ENCODE measurements around the gene IFNAR2. TPM values are rescaled to one million over a fixed set of nuclear protein-coding genes. Genes with fewer than 3 reads are reported as not detected.

IFNAR2 gene
- polyA plus RNA-seq, 10 donors, result 8.4 to 14.7 (median 12.7) TPM

GRCh38 chr21:33266050-33266788 lies 36.5 kb downstream of the IFNAR2 start, which contains the start of gene IL10RB:
Gene IL10RB, plus strand, starts transcription at chr21:33266367. Its CDS starts 99 bp downstream, at chr21:33266466.
- DNase-seq, result peak; percentile 54 to 92 (median 80)

GRCh38 chr21:33266789-33267135 lies 37.0 kb downstream of the IFNAR2 start:
- DNase-seq, result no peak

DNA sequence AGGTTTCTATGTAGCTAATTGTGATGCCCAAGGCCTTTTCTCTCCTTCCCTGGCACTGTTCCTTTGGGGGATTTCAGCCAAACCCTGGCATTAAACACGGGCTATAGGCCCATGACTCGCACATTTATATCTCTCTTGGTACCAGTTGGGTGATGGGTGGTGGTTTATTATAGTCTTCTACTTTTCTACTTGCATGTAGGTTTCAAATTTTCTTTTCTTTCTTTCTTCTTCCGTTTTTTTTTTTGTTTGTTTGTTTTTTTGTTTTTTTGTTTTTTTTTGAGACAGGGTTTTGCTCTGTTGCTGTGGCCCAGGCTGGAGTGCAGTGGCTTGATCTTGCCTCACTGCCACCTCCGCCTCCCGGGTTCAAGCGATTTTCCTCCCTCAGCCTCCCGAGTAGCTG lies 37.5 kb downstream of the IFNAR2 start:
- DNase-seq, result no peak

GRCh38 chr21:33268393-33268736 lies 38.6 kb downstream of the IFNAR2 start:
- no peak for DNase-seq

DNA sequence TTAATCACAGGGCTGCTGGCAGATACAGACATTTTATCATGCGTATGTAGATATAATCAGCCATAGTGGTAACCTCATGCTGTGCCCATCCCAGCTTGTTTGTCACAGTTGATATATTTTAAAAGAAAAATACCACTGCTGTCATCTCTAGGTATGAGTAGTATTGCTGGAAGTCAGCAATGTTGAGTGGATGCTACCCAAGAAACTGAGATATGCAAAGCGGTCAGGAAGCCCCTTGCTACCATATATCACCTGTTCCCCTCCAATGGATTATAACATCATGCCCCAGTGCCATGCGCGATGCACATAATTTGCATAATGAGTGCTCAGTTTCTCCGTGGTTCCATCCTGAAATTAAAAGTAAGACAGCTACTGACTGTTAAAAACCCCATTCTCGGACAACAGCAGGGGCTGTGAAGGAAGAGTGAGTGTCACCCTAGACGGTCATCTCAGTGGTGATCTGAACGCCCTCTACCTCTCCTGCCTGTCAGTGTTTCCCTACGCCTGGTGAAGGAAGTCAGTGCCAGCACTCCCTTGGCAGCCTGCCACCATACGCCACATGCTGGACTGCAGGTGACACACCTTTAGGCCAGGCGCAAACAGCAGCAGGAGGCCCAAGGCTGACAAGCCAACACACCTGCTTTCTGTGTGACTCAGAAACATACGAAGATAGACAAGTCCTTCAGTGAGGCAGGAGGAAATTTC lies 39.2 kb downstream of the IFNAR2 start:
- DNase-seq, result no peak

- no peak for DNase-seq
These were observed 41.2 kb downstream of the IFNAR2 start for GRCh38 chr21:33270986-33271385.

DNA sequence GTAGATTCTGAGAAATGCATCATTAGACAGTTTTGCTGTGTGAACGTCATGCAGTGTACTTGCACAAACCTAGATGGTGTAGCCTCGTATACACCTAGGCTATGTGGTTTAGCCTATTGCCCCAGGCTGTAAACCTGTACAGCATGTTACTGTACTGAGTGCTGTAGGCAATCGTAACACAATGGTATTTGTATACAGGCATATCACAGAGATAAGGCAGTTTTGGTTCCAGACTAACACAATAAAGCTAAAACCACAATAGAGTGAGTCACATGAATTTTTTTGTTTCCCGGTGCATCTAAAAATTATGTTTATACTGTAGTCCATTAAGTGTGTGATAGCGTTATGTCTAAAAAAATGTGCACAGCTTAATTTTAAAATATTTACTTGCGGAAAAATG lies 43.3 kb downstream of the IFNAR2 start:
- DNase-seq, result no peak

GRCh38 chr21:33278721-33279120 lies 49.0 kb downstream of the IFNAR2 start:
- no peak for DNase-seq

DNA sequence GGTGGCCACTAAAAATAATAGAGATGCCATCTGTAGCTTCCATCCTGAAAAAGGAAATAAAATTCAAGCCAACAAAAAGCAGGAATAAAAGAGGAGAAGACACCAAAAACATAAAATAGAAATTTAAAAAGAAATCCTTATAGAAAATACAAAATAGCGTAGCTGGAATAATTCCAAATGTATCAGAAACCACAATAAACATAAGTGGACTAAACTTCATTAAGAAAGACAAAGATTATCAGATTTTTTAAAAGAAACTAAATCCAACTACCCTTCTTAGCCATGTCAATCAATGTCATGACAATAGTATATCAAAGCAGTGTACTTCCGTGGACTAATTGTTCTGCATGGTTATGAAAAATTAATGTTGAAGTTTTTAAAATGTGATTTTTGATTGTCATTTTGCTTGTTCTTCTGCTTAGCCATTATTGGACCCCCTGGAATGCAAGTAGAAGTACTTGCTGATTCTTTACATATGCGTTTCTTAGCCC lies 49.6 kb downstream of the IFNAR2 start:
- no peak for DNase-seq

Other genes starting within 250 kb of the IFNAR2 start
- gene OLIG2, start 204.0 kb upstream of the IFNAR2 start, polyA plus RNA-seq (ENCODE audit: insufficient read length in 10 of 10), result under 1 TPM in 1 of 10 donors, not detected in 9; 0.08 TPM
- 1 to 10 TPM in 1 of 10 donors, under 1 TPM in 7, not detected in 2; 0.20 to 1.4 (median 0.41) TPM for gene OLIG1, start 159.8 kb upstream of the IFNAR2 start, polyA plus RNA-seq (ENCODE audit: insufficient read length in 10 of 10)
- 10 to 100 TPM; 14.9 to 24.8 (median 18.4) TPM for gene IL10RB, start 36.4 kb downstream of the IFNAR2 start, polyA plus RNA-seq (ENCODE audit: insufficient read length in 10 of 10)
- 10 to 100 TPM; 18.9 to 28.0 (median 25.4) TPM for gene IFNAR1, start 95.0 kb downstream of the IFNAR2 start, polyA plus RNA-seq (ENCODE audit: insufficient read length in 10 of 10)
- gene IFNGR2, start 173.5 kb downstream of the IFNAR2 start, polyA plus RNA-seq (ENCODE audit: insufficient read length in 10 of 10), result 10 to 100 TPM; 52.0 to 76.1 (median 60.7) TPM

Data from muscle of back (tissue), 11 donors.